Sigmoid colon (tissue), 4 donors: ENCODE results near the gene EWSR1.

ENCODE experiments used
- EP300 ChIP-seq, 4 donors: sonication (generic); formaldehyde crosslinking; IDR thresholded peaks; one replicate each; pipeline ENCODE4 v1.6.1; 2017; ENCODE audit warnings: antibody characterized with exemption in 4 of 4
- POLR2A ChIP-seq, 2 donors: fragments of 450-650 bp; IDR thresholded peaks; one replicate each; pipeline ENCODE4 v1.6.1; 2016; ENCODE audit warnings: antibody characterized with exemption in 2 of 2, mild to moderate bottlenecking in 2 of 2, moderate library complexity in 2 of 2
- POLR2AphosphoS5 ChIP-seq, 4 donors: sonication (generic); formaldehyde crosslinking; IDR thresholded peaks; one replicate each; pipeline ENCODE4 v1.6.1; 2017; ENCODE audit warnings: antibody characterized with exemption in 4 of 4
- TF ChIP-seq, protein P1 (sequence below), 4 experiments: fragments of 450-650 bp in 3 of 4; fragments of 200-600 bp in 1 of 4; IDR thresholded peaks; one replicate each; pipeline ENCODE4 v1.5.1; 2016 to 2019; ENCODE audit warnings: antibody characterized with exemption in 4 of 4, mild to moderate bottlenecking in 3 of 4, moderate library complexity in 2 of 4

DNA sequence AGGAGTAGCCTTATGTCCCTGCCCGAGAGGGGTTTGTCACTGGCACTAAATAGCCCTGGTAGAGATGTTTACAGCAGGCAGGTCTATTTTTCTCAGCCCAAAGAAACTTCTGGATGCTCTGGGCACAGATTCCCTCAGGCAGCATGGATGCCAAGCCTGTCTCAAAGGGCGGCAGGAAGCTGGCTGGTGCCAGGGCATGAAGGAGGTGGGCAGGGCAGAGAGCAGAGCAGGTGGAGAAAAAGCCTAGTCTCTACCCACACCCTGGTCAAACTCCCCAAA, 34.3 kb downstream of the EWSR1 start:
- TF ChIP-seq, protein P1, sequence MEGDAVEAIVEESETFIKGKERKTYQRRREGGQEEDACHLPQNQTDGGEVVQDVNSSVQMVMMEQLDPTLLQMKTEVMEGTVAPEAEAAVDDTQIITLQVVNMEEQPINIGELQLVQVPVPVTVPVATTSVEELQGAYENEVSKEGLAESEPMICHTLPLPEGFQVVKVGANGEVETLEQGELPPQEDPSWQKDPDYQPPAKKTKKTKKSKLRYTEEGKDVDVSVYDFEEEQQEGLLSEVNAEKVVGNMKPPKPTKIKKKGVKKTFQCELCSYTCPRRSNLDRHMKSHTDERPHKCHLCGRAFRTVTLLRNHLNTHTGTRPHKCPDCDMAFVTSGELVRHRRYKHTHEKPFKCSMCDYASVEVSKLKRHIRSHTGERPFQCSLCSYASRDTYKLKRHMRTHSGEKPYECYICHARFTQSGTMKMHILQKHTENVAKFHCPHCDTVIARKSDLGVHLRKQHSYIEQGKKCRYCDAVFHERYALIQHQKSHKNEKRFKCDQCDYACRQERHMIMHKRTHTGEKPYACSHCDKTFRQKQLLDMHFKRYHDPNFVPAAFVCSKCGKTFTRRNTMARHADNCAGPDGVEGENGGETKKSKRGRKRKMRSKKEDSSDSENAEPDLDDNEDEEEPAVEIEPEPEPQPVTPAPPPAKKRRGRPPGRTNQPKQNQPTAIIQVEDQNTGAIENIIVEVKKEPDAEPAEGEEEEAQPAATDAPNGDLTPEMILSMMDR (IDR thresholded peaks at IDR 0.05), result no peak
- TF ChIP-seq POLR2A (IDR thresholded peaks at IDR 0.05), result no peak
- no peak for TF ChIP-seq POLR2AphosphoS5 (IDR thresholded peaks at IDR 0.05)
- TF ChIP-seq EP300 (IDR thresholded peaks at IDR 0.05), result no peak
